HepG2 (cell line): ENCODE measurements around the gene MUTYH. TPM values are rescaled to one million over a fixed set of nuclear protein-coding genes. Genes with fewer than 3 reads are reported as not detected.

ENCODE experiments used
- ATAC-seq: fragments of 200-7000 bp; cut with Tn5 transposase; 3 replicates; pipeline ENCODE4 v1.9.1; 2020; ENCODE audit warnings: mild to moderate bottlenecking, moderate library complexity
- BruUV-seq: library from RNA; stranded (reverse); fragments of 400-500 nt; replicated peaks from 2 replicates; lab custom pipeline; 2021; lab: Mats Ljungman, UMichigan
- CTCF ChIA-PET: fragments of 300-600 bp; formaldehyde crosslinking; extraction: SDS; loops from one replicate; lab custom pipeline; 2021; ENCODE audit warnings: low total read pairs, inconsistent platforms, low intra/inter-chr PET ratio; lab: Yijun Ruan, JAX
- POLR2A ChIA-PET: fragments of 350-600 bp; sonication (Branson Sonifier 250); formaldehyde crosslinking; loops from one replicate; lab custom pipeline; 2020; ENCODE audit warnings: antibody characterized with exemption, inconsistent platforms; lab: Yijun Ruan, JAX
- DNase-seq: peaks from one replicate; pipeline ENCODE4 v3.0.0-alpha.2; 2015; ENCODE audit warnings: low spot score
- FAIRE-seq: peaks from 3 replicates; lab custom pipeline; 2011; peaks lifted over from hg19 to GRCh38; lab: Jason Lieb, UNC
- H2AFZ ChIP-seq: one replicate; pipeline ENCODE4 v1.6.1; 2011; ENCODE audit warnings: low read length, inconsistent platforms
- H3K27ac ChIP-seq: fragments of 300-600 bp; 3 replicates; pipeline ENCODE4 v1.8.0; 2011; ENCODE audit warnings: mixed run types, mild to moderate bottlenecking, mixed read lengths, low read length, inconsistent platforms; ENCODE audit not compliant: insufficient read depth; ENCODE audit errors: extremely low read length
- H3K27me3 ChIP-seq, 2 experiments: fragments of 200-600 bp in 1 of 2; 2 replicates in 1 of 2; 3 replicates in 1 of 2; pipeline versions ENCODE4 v1.6.0 to v1.8.0; 2011; ENCODE audit warnings: low read length in 2 of 2, mild to moderate bottlenecking in 2 of 2, moderate library complexity in 2 of 2, inconsistent platforms in 1 of 2; ENCODE audit not compliant: insufficient read depth in 2 of 2, control insufficient read depth in 1 of 2
- H3K36me3 ChIP-seq, 2 experiments: fragments of 200-600 bp in 1 of 2; replicated peaks in 1 of 2; 2 replicates in 1 of 2; 3 replicates in 1 of 2; pipeline versions ENCODE4 v1.5.1 to v1.8.0; 2011; ENCODE audit warnings: low read length in 2 of 2, inconsistent platforms in 1 of 2; ENCODE audit not compliant: insufficient read depth in 2 of 2, control insufficient read depth in 1 of 2
- H3K4me1 ChIP-seq: 2 replicates; pipeline ENCODE4 v1.5.1; 2012; ENCODE audit warnings: low read length, inconsistent platforms; ENCODE audit not compliant: insufficient read depth
- H3K4me2 ChIP-seq: 2 replicates; pipeline ENCODE4 v1.6.0; 2011; ENCODE audit warnings: low read depth, low read length, inconsistent platforms
- H3K4me3 ChIP-seq, 3 experiments: fragments of 200-600 bp in 1 of 3; sonication (generic), shearing (Covaris generic) in 1 of 3; replicated peaks in 1 of 3; 2 replicates each; pipeline ENCODE4 v1.5.1; 2011 to 2016; ENCODE audit warnings: low read length in 3 of 3, inconsistent platforms in 2 of 3, low read depth in 2 of 3, mild to moderate bottlenecking in 2 of 3, control low read depth in 1 of 3, mixed read lengths in 1 of 3; ENCODE audit not compliant: insufficient read depth in 1 of 3
- H3K79me2 ChIP-seq: one replicate; pipeline ENCODE4 v1.6.1; 2011; ENCODE audit warnings: low read length, inconsistent platforms; ENCODE audit not compliant: insufficient read depth
- H3K9ac ChIP-seq: 2 replicates; pipeline ENCODE4 v1.6.0; 2011; ENCODE audit warnings: mild to moderate bottlenecking, low read depth, low read length, inconsistent platforms; ENCODE audit not compliant: insufficient read depth
- H3K9me3 ChIP-seq: 2 replicates; pipeline ENCODE4 v1.5.1; 2012; ENCODE audit warnings: mild to moderate bottlenecking, low read length
- H4K20me1 ChIP-seq: 2 replicates; pipeline ENCODE4 v1.6.0; 2011; ENCODE audit warnings: inconsistent platforms, mild to moderate bottlenecking, low read length, moderate library complexity; ENCODE audit not compliant: insufficient read depth
- ATF7 ChIP-seq, 2 experiments: fragments of 450-650 bp in 1 of 2; sonication (generic) in 1 of 2; formaldehyde crosslinking in 1 of 2; IDR thresholded peaks; 2 replicates each; pipeline versions ENCODE4 v1.4.0 to v1.6.1; 2016 to 2020; ENCODE audit warnings: antibody characterized with exemption in 1 of 2, mild to moderate bottlenecking in 1 of 2, missing genetic modification reagents in 1 of 2
- ATF7-NPFF ChIP-seq: sonication (generic); formaldehyde crosslinking; IDR thresholded peaks from 2 replicates; pipeline ENCODE4 v1.8.1; 2023; ENCODE audit warnings: mild to moderate bottlenecking, low read depth, missing genetic modification reagents, moderate library complexity
- CBX5 ChIP-seq: sonication (generic); formaldehyde crosslinking; IDR thresholded peaks from 2 replicates; pipeline ENCODE4 v1.4.0; 2020; ENCODE audit warnings: missing genetic modification reagents, borderline replicate concordance
- CHD2 ChIP-seq: IDR thresholded peaks from 2 replicates; pipeline ENCODE4 v1.6.1; 2011; ENCODE audit warnings: low read depth, low read length, improper control_type of control experiment
- DMAP1 ChIP-seq: IDR thresholded peaks from 2 replicates; pipeline ENCODE4 v1.6.1; 2016
- FOSL2 ChIP-seq: sonication (generic); formaldehyde crosslinking; IDR thresholded peaks from 2 replicates; pipeline ENCODE4 v1.4.0; 2020; ENCODE audit warnings: missing genetic modification reagents
- FUBP1 ChIP-seq: sonication (generic); formaldehyde crosslinking; IDR thresholded peaks from 2 replicates; pipeline ENCODE4 v1.5.1; 2020; ENCODE audit warnings: missing genetic modification reagents, mild to moderate bottlenecking, borderline replicate concordance
- GLMP ChIP-seq: sonication (generic); formaldehyde crosslinking; IDR thresholded peaks from 2 replicates; pipeline ENCODE4 v1.9.0; 2021; ENCODE audit warnings: missing genetic modification reagents, mild to moderate bottlenecking, borderline replicate concordance
- RAD21 ChIP-seq: fragments of 450-650 bp; formaldehyde crosslinking; IDR thresholded peaks from 2 replicates; pipeline ENCODE4 v1.5.0; 2020; ENCODE audit warnings: mild to moderate bottlenecking
- REPIN1 ChIP-seq: sonication (generic); formaldehyde crosslinking; IDR thresholded peaks from 2 replicates; pipeline ENCODE4 v1.8.0; 2022; ENCODE audit warnings: missing genetic modification reagents, low read depth, mild to moderate bottlenecking, borderline replicate concordance
- REST ChIP-seq, 2 experiments: IDR thresholded peaks; 2 replicates each; pipeline ENCODE4 v1.6.1; 2011 to 2012; ENCODE audit warnings: low read length in 2 of 2, borderline replicate concordance in 1 of 2, low read depth in 1 of 2, mild to moderate bottlenecking in 1 of 2, moderate library complexity in 1 of 2
- YEATS4 ChIP-seq: sonication (generic); formaldehyde crosslinking; IDR thresholded peaks from 2 replicates; pipeline ENCODE4 v1.4.0; 2020; ENCODE audit warnings: missing genetic modification reagents, borderline replicate concordance
- ZFP90 ChIP-seq: sonication (generic); formaldehyde crosslinking; IDR thresholded peaks from 2 replicates; pipeline ENCODE4 v1.8.0; 2022; ENCODE audit warnings: missing genetic modification reagents, mild to moderate bottlenecking, inconsistent platforms, borderline replicate concordance
- ZNF501 ChIP-seq: sonication (generic); formaldehyde crosslinking; IDR thresholded peaks from 2 replicates; pipeline ENCODE4 v1.5.1; 2020; ENCODE audit warnings: mild to moderate bottlenecking, moderate library complexity, missing genetic modification reagents
- ZNF549 ChIP-seq: sonication (generic); formaldehyde crosslinking; IDR thresholded peaks from 2 replicates; pipeline ENCODE4 v1.5.0; 2020; ENCODE audit warnings: missing genetic modification reagents
- ZNF619 ChIP-seq: sonication (generic); formaldehyde crosslinking; IDR thresholded peaks from 2 replicates; pipeline ENCODE4 v1.4.0; 2020; ENCODE audit warnings: mild to moderate bottlenecking, missing genetic modification reagents
- WGBS: methylation state at CpG from one replicate; pipeline ENCODE4 v1.1.6; 2017; ENCODE audit warnings: low lambda C conversion rate; 5-methylcytosine and 5-hydroxymethylcytosine counted together
- in situ Hi-C: cut with HindIII; loops from 2 replicates; pipeline ENCODE4 v1.10.0; 2017; ENCODE audit warnings: low pct_unique_long_range_greater_than_20kb; ENCODE audit not compliant: extremely low pct_ligation_motif_present
- intact Hi-C: fragments of 100-400 bp; cut with micrococcal nuclease; formaldehyde crosslinking; loops from one replicate; pipeline ENCODE4 v1.10.0; 2022; ENCODE audit not compliant: unreplicated experiment
- polyA plus RNA-seq, 8 experiments: library from polyadenylated mRNA; depleted of rRNA in 3 of 8; stranded (reverse) in 7 of 8; unstranded in 1 of 8; fragments of >200 nt; fragmentation: Illumina TruSeq in 4 of 8; extraction: Trizol in 4 of 8; gene quantifications; 2 replicates each; pipeline versions ENCODE4 v1.2.1 to v1.2.3, GENCODE V29; 2011 to 2016; ENCODE audit warnings: low read depth in 4 of 8, missing spikeins in 1 of 8, mixed read lengths in 1 of 8; ENCODE audit not compliant: insufficient read depth in 1 of 8
- total RNA-seq, 5 experiments: library from RNA; depleted of rRNA; stranded (reverse); fragments of >200 nt; fragmentation: Illumina TruSeq; extraction: Trizol; gene quantifications; 2 replicates each; pipeline ENCODE4 v1.2.3, GENCODE V29; 2016; ENCODE audit warnings: low read depth in 1 of 5
- TF ChIP-seq, protein P1 (sequence below): sonication (generic); formaldehyde crosslinking; IDR thresholded peaks from 2 replicates; pipeline ENCODE4 v1.5.0; 2020; ENCODE audit warnings: missing genetic modification reagents

MUTYH gene
- total and polyA plus RNA-seq, 2 of the 13 experiments (the other 11 are each of a cell fraction or from before 2014, with no cell fraction given), result 16.3 to 17.1 TPM

- Histone ChIP-seq H3K4me3 (no peak overlapping the region), H3K27me3 (no peaks in the 10 kb centered on the region), H3K4me1 (peaks cover 10% of the 10 kb centered on the region), H3K36me3 (no peaks in the 10 kb centered on the region), H3K27ac (no peak overlapping the region), H4K20me1 (no peaks in the 10 kb centered on the region), H3K9ac (no peak overlapping the region), H3K4me2 (no peak overlapping the region), H3K79me2 (no peaks in the 10 kb centered on the region), H2AFZ (no peak overlapping the region), H3K9me3 (no peaks in the 10 kb centered on the region)
- in situ Hi-C loops (loop anchor here (25.0 kb wide), 1 partner anchor 222 kb away; the partner anchor contains the start of gene NASP), intact Hi-C loops (no loop called here)
- FAIRE-seq (no peak), ATAC-seq (no peak), DNase-seq (no peak)
- WGBS, result 94% methylated on average over 6 of the region's 6 CpGs
- no TSS peak for BruUV-seq
- ChIA-PET POLR2A (no interaction called here), CTCF (no interaction called here)
- TF ChIP-seq ATF7 (IDR thresholded peaks at IDR 0.05) (no peak), ATF7 (CRISPR knock-in tag; IDR thresholded peaks at IDR 0.05) (no peak), ZNF619 (CRISPR knock-in tag) (no peak), ATF7-NPFF (CRISPR knock-in tag) (no peak), REST (IDR thresholded peaks at IDR 0.05; ENCODE audit: borderline replicate concordance in 1 of 2, low read depth in 1 of 2, low read length in 2 of 2) (no peak), REPIN1 (CRISPR knock-in tag) (no peak), DMAP1 (CRISPR knock-in tag) (no peak), YEATS4 (no peak), ZNF549 (no peak), FOSL2 (CRISPR knock-in tag) (no peak), ZFP90 (CRISPR knock-in tag) (no peak), RAD21 (CRISPR knock-in tag) (no peak), CHD2 (no peak), FUBP1 (CRISPR knock-in tag) (no peak), ZNF501 (CRISPR knock-in tag) (no peak), GLMP (CRISPR knock-in tag) (no peak), CBX5 (CRISPR knock-in tag) (no peak)
- TF ChIP-seq, protein P1, sequence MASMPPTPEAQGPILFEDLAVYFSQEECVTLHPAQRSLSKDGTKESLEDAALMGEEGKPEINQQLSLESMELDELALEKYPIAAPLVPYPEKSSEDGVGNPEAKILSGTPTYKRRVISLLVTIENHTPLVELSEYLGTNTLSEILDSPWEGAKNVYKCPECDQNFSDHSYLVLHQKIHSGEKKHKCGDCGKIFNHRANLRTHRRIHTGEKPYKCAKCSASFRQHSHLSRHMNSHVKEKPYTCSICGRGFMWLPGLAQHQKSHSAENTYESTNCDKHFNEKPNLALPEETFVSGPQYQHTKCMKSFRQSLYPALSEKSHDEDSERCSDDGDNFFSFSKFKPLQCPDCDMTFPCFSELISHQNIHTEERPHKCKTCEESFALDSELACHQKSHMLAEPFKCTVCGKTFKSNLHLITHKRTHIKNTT, result no peak
Observed at GRCh38 chr1:45365051-45365450, 24.8 kb upstream of the MUTYH start.
